ENCODE measurements around the gene MPHOSPH9.

Gene MPHOSPH9

DNA sequence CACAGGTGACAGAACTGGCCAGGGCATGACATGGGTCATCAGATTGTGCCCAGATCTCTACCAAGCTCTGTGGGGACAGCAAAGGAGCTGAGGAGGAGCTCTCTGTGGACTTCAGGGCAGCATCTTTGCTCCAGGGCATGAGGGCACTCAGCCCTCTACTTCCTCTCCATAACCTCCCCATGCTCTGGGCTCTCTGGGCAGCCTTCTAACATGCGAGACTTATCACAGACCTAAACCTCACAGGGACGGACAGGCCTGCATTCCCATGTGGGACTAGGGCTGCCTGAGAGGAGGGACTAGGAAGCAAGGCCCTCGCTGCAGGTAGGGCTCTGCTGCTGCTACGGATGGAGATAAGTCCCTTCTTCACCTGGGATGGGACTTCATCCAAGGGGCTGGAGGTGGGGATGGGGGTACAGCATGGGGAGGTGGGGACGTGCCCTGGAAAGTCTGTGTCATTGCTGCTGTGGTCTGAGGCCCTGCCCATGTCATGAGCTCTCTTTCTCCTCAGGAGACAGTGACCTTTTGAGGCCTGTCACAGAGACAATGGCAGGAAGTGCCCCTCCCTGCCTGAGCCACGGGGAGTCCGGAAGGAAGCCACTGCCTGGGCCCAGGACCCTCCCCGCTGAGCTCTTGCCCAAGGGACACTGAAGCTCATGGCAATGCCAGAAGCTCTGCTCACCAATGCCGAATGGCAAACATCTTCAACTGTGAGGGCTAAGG is 126.1 kb downstream of the MPHOSPH9 start:
- in situ Hi-C loops (cut with HindIII; ENCODE audit: low sequenced_read_pairs), result no loop called here

DNA sequence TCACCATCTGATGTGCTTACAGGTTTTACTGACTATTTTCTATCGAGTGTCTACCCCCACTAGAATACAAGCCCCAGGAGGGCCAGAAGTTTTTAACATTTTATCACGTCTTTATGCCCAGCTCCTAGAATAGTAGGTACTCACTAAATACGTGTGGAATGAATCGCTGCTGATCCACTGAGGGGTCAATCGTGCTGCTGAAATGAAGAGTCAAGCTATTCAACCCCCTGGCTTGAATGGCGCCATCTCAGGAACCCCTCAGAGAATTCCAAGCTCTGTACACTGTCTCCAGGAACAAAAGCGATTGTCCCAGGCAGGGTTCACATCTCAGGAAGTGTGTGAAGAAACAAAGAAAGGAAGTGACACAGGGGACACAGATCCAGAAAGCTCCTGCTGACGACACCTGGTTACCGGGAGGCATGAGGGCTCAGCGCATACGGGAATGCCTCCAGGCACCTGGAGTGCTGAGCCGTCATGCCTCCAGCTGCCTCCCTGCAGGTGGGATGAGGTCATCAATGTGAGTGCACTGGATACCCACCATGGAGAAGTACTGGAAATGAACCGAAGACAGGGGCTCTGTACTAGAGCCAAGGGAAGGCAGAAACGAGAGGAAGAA is 127.6 kb downstream of the MPHOSPH9 start:
- in situ Hi-C loops (cut with HindIII; ENCODE audit: low sequenced_read_pairs), result no loop called here

DNA sequence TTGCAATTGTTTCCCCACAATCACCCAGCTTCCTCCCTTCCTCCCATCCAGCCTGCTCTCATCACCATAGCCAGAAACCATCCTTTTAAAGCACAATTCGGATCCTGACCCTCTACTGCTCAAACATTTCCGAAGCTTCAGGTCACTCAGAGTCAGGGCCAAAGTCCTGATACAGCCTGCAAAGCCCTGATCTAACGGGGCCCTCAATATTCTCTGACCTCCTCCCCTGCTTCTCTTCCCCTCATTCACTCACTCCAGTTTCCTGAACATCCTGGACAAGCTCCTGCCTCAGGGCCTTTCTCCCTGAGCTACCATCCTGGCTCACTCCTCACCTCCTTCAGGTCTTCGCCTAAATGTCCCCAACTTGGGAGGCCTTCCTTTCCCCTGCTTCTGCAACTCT is 128.1 kb downstream of the MPHOSPH9 start:
- in situ Hi-C loops (cut with HindIII; ENCODE audit: low sequenced_read_pairs), result no loop called here
